ENCODE measurements around the gene KCNQ1. TPM values are rescaled to one million over a fixed set of nuclear protein-coding genes. Genes with fewer than 3 reads are reported as not detected.

Gene KCNQ1
- total and polyA plus RNA-seq, 2 donors (not counting 1 experiment from before 2014, with no cell fraction given) = 21.5 to 28.8 TPM

DNA sequence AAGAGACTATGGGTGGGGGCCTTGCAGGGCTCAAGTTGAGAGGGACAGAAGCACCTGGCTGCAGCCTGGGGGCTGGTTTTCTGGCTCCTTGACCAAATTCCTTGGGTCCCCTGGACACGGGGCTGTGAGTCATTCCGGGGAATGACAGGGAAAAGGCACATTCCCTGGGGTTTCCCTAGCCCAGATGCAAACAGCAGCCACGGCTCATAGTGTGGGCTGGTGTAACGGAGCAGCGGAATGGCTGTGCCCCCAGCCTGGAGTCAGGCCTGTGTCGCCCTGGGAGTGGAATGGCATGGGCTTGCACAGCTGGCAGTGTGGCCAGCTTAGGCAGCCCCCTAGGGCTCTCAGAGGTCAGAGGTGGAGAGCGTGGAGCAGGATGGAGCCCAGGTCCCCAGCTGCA is 332.6 kb downstream of the KCNQ1 start:
- no peak overlapping the region for H3K4me3 Mint-ChIP-seq
- 76% methylated on average over 6 of the region's 7 CpGs for WGBS (ENCODE audit: insufficient coverage)
- no peaks in the 10 kb centered on the region for H3K27me3 Mint-ChIP-seq
- Histone ChIP-seq H3K4me1 (ENCODE audit: control insufficient read depth in 2 of 2, insufficient read depth in 2 of 2, low read length in 2 of 2) (no peaks in the 10 kb centered on the region), H3K4me2 (replicated peaks; ENCODE audit: low read depth, low read length, poor library complexity, severe bottlenecking) (no peak overlapping the region), H2AFZ (ENCODE audit: insufficient read depth, low read depth, low read length, poor library complexity, severe bottlenecking) (no peak overlapping the region), H3K9me3 (ENCODE audit: control extremely low read depth in 1 of 3, control insufficient read depth in 2 of 3, insufficient read depth in 1 of 3, low read length in 2 of 3) (no peaks in the 10 kb centered on the region), H4K20me1 (ENCODE audit: control insufficient read depth, insufficient read depth, low read length, poor library complexity, severe bottlenecking) (no peaks in the 10 kb centered on the region), H3K9ac (ENCODE audit: low read length) (no peak overlapping the region), H3K27me3 (replicated peaks in 1 of 4; ENCODE audit: control extremely low read depth in 1 of 4, control insufficient read depth in 3 of 4, insufficient read depth in 4 of 4, low read length in 3 of 4) (no peaks in the 10 kb centered on the region), H3K4me3 (ENCODE audit: control extremely low read depth in 1 of 5, extremely low read depth in 1 of 5, insufficient read depth in 1 of 5, low read depth in 2 of 5, low read length in 4 of 5) (no peak overlapping the region), H3K36me3 (replicated peaks in 1 of 2; ENCODE audit: control extremely low read depth in 1 of 2, control insufficient read depth in 1 of 2, extremely low read depth in 1 of 2, insufficient read depth in 2 of 2, low read length in 1 of 2) (peaks cover 0 to 4% of the 10 kb centered on the region in 2 experiments), H3K27ac (ENCODE audit: low read length in 2 of 2) (no peak overlapping the region), H3K79me2 (ENCODE audit: control insufficient read depth, insufficient read depth, low read length) (no peaks in the 10 kb centered on the region)
- H3K4me1 Mint-ChIP-seq = peaks cover 7% of the 10 kb centered on the region
- no peak for ATAC-seq (ENCODE audit: low read depth)
- no peak overlapping the region for H3K27ac Mint-ChIP-seq
- no peak for TF ChIP-seq EZH2 (IDR thresholded peaks at IDR 0.05; ENCODE audit: borderline replicate concordance, insufficient read depth, low read depth, low read length, poor library complexity, severe bottlenecking)
- TF ChIP-seq, protein P1, sequence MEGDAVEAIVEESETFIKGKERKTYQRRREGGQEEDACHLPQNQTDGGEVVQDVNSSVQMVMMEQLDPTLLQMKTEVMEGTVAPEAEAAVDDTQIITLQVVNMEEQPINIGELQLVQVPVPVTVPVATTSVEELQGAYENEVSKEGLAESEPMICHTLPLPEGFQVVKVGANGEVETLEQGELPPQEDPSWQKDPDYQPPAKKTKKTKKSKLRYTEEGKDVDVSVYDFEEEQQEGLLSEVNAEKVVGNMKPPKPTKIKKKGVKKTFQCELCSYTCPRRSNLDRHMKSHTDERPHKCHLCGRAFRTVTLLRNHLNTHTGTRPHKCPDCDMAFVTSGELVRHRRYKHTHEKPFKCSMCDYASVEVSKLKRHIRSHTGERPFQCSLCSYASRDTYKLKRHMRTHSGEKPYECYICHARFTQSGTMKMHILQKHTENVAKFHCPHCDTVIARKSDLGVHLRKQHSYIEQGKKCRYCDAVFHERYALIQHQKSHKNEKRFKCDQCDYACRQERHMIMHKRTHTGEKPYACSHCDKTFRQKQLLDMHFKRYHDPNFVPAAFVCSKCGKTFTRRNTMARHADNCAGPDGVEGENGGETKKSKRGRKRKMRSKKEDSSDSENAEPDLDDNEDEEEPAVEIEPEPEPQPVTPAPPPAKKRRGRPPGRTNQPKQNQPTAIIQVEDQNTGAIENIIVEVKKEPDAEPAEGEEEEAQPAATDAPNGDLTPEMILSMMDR (IDR thresholded peaks at IDR 0.05) = no peak
- ChIA-PET POLR2A (no interaction called here), CTCF (no interaction called here)
- intact Hi-C loops (cut with micrococcal nuclease) = no loop called here
- no peak for DNase-seq
- H3K9me3 Mint-ChIP-seq (ENCODE audit: insufficient read depth) = no peaks in the 10 kb centered on the region

DNA sequence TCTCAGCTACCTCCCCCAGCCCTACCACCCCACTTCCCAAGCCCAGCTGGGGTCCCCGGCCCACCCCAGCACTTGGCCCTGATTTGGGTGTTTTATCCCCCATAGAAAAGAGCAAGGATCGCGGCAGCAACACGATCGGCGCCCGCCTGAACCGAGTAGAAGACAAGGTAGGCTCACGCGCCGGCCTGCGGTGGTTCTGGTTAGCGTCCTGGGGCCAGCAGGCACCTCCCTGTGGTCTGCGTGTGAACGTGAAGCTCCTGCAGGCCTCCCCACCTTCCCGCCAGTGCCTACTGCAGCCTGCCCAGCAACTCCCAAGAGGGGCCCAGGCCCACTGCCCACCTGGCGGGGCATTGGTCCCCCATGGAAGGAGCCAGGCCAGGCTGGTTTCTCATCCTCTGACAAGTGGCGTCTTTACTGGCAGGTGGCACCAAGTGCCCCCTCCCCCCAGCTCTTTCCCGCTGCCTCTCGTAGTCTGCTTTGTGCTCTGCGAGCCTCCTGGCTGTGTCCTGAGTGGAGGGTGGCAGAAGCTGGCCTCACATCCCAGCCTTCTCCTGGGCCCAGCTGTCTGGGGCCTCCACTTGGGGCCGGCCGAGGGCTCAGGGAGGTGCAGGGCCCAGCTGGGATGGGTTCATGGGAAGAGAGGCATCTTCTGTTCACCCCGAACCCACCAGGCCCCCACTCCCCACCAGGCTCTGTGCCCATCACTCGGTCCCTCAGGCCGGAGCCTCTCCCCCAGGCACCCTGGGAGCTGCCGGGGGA is 333.2 kb downstream of the KCNQ1 start:
- Histone ChIP-seq H4K20me1 (ENCODE audit: control insufficient read depth, insufficient read depth, low read length, poor library complexity, severe bottlenecking) (no peaks in the 10 kb centered on the region), H3K27me3 (replicated peaks in 1 of 4; ENCODE audit: control extremely low read depth in 1 of 4, control insufficient read depth in 3 of 4, insufficient read depth in 4 of 4, low read length in 3 of 4) (no peaks in the 10 kb centered on the region), H3K4me3 (ENCODE audit: control extremely low read depth in 1 of 5, extremely low read depth in 1 of 5, insufficient read depth in 1 of 5, low read depth in 2 of 5, low read length in 4 of 5) (no peak overlapping the region), H3K9me3 (ENCODE audit: control extremely low read depth in 1 of 3, control insufficient read depth in 2 of 3, insufficient read depth in 1 of 3, low read length in 2 of 3) (no peaks in the 10 kb centered on the region), H3K27ac (ENCODE audit: low read length in 2 of 2) (no peak overlapping the region), H2AFZ (ENCODE audit: insufficient read depth, low read depth, low read length, poor library complexity, severe bottlenecking) (no peak overlapping the region), H3K79me2 (ENCODE audit: control insufficient read depth, insufficient read depth, low read length) (no peaks in the 10 kb centered on the region), H3K4me2 (replicated peaks; ENCODE audit: low read depth, low read length, poor library complexity, severe bottlenecking) (peak overlapping the region; percentile 5), H3K4me1 (ENCODE audit: control insufficient read depth in 2 of 2, insufficient read depth in 2 of 2, low read length in 2 of 2) (no peaks in the 10 kb centered on the region), H3K9ac (ENCODE audit: low read length) (no peak overlapping the region), H3K36me3 (replicated peaks in 1 of 2; ENCODE audit: control extremely low read depth in 1 of 2, control insufficient read depth in 1 of 2, extremely low read depth in 1 of 2, insufficient read depth in 2 of 2, low read length in 1 of 2) (peaks cover 0 to 4% of the 10 kb centered on the region in 2 experiments)
- TF ChIP-seq, protein P1 (IDR thresholded peaks at IDR 0.05) = no peak
- no peak for TF ChIP-seq EZH2 (IDR thresholded peaks at IDR 0.05; ENCODE audit: borderline replicate concordance, insufficient read depth, low read depth, low read length, poor library complexity, severe bottlenecking)
- Mint-ChIP-seq H3K27ac (no peak overlapping the region), H3K9me3 (ENCODE audit: insufficient read depth) (no peaks in the 10 kb centered on the region), H3K4me3 (no peak overlapping the region), H3K27me3 (no peaks in the 10 kb centered on the region), H3K4me1 (peaks cover 7% of the 10 kb centered on the region)
- intact Hi-C loops (cut with micrococcal nuclease) = no loop called here
- CTCF ChIA-PET = no interaction called here
- DNase-seq (no peak), ATAC-seq (ENCODE audit: low read depth) (no peak)
- WGBS (ENCODE audit: insufficient coverage) = 50% methylated on average over 22 of the region's 27 CpGs
- POLR2A ChIA-PET = no interaction called here

Data from B cell (primary cell).